22Rv1 (cell line): Measurements from ENCODE around the gene HOATZ.

Experiments used
- CTCF ChIP-seq: fragments of 450-650 bp; IDR thresholded peaks from 2 replicates; pipeline ENCODE4 v1.5.1; 2017; ENCODE audit warnings: mild to moderate bottlenecking
- ZFX ChIP-seq: fragments of 450-650 bp; IDR thresholded peaks from 2 replicates; pipeline ENCODE4 v1.6.1; 2017; ENCODE audit warnings: antibody characterized with exemption, borderline replicate concordance

GRCh38 chr11:111474432-111474831 is 40.1 kb upstream of the HOATZ start:
- no peak for TF ChIP-seq CTCF
- TF ChIP-seq ZFX, result no peak
